Psoas muscle (tissue), 8 donors: ENCODE measurements around the gene THOC6. TPM values are rescaled to one million over a fixed set of nuclear protein-coding genes. Genes with fewer than 3 reads are reported as not detected.

Experiments
- ATAC-seq, 4 donors: fragments of 200-7000 bp; cut with Tn5 transposase; one replicate each; pipeline ENCODE4 v1.9.1; 2020; ENCODE audit warnings: moderate library complexity in 3 of 4, mild to moderate bottlenecking in 2 of 4
- DNase-seq, 2 donors: peaks; one replicate each; pipeline ENCODE4 v3.0.0-alpha.2; 2020
- H3K27ac ChIP-seq: fragments of 200-600 bp; one replicate; pipeline ENCODE4 v1.8.0; 2022
- H3K27me3 ChIP-seq, 3 donors: fragments of 200-600 bp in 1 of 3; one replicate each; pipeline versions ENCODE4 v1.6.1 to v1.8.0; 2013 to 2022; ENCODE audit warnings: low read length in 2 of 3, mild to moderate bottlenecking in 2 of 3, moderate library complexity in 1 of 3; ENCODE audit not compliant: insufficient read depth in 3 of 3
- H3K36me3 ChIP-seq, 2 donors: fragments of 200-600 bp in 1 of 2; one replicate each; pipeline versions ENCODE4 v1.6.1 to v1.8.0; 2013 to 2022; ENCODE audit warnings: low read depth in 1 of 2, mild to moderate bottlenecking in 1 of 2, moderate library complexity in 1 of 2; ENCODE audit not compliant: insufficient read depth in 1 of 2
- H3K4me1 ChIP-seq: fragments of 200-600 bp; one replicate; pipeline ENCODE4 v1.8.0; 2022
- H3K4me3 ChIP-seq: fragments of 200-600 bp; one replicate; pipeline ENCODE4 v1.8.0; 2022; ENCODE audit warnings: mild to moderate bottlenecking
- H3K9me3 ChIP-seq: fragments of 200-600 bp; one replicate; pipeline ENCODE4 v1.8.0; 2022
- WGBS, 3 donors: extraction: QIAGEN DNeasy Blood & Tissue Kit; methylation state at CpG; one replicate each; pipeline versions ENCODE4 v1.1.6 to v1.1.7; 2013; 5-methylcytosine and 5-hydroxymethylcytosine counted together
- intact Hi-C, 2 donors: fragments of 100-400 bp; cut with DNase I; formaldehyde crosslinking; loops; one replicate each; pipeline versions ENCODE4 v1.11.0 to v1.14.2; 2022
- polyA plus RNA-seq, 3 donors: library from polyadenylated mRNA; stranded (reverse); fragments of 200-250 nt; gene quantifications; one replicate each; pipeline ENCODE4 v1.2.3, GENCODE V29; 2013
- total RNA-seq, 4 donors: library from RNA; stranded (reverse); fragmentation: NEBNext Ultra II Directional in 2 of 4; extraction: Animal tissue kit (Norgen Biotek cat#: 25700) in 2 of 4; gene quantifications; one replicate each; pipeline versions ENCODE4 v1.2.1 to v1.2.4, GENCODE V29; 2021 to 2023
- TF ChIP-seq, protein P1 (sequence below): fragments of 200-600 bp; IDR thresholded peaks from one replicate; pipeline ENCODE4 v1.8.0; 2022; ENCODE audit warnings: antibody characterized with exemption
- donor health status: healthy with polysubstance abuse.
- donor health status: DM: no; HTN: no; CAD: no; lungs with moderate emphysema.
- donor health status: Bipolar disorder and iron deficiency.
- donor health status: healthy.
- donor health status: DM: yes; HTN: yes; CAD: no.
- donor health status: DM: no; HTN: no; CAD: no.
- donor health status: DM: no; HTN: no; CAD: no.
- donor health status: DM: yes; HTN: yes; CAD: no.

THOC6 gene
- total and polyA plus RNA-seq, 7 donors = 17.0 to 72.2 (median 26.9) TPM

DNA sequence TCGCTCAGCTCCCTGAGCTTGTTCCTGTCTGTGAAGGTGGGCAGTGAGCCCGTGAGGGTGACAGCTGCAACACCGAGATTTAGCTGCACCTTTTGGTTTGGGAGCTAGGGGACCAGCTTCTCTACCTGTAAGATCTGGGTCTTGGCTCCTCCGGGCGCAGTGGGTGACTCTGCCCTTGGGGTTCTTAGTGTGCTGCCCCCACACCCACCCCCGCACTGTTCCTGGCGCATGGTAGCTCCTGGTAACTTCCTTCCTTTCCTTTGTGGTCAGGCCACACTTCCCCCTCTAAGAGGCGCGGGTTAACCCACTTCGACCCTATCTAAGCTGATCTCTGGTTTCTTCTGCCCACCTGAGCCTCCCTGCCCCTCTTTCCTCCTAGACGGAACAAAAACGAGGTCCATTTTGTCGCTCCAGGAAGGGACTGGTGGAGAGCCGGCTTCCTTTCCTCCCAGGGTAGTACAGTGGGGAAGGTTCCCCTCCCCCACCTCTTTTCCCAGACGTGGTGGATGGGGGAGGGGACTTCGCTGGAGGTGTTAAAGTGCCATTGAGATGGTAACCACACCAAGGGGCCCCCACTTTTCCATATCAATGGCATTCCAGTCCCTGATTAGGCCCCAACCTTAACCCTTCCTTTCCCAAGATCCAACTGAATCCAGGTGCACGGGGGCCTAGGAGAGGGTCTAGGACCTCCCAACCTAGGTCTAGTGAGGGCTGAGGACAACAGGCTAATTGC is 15.7 kb upstream of the THOC6 start:
- no peaks in the 10 kb centered on the region for H3K9me3 ChIP-seq
- H3K4me3 ChIP-seq = no peak overlapping the region
- H3K27ac ChIP-seq = no peak overlapping the region
- 39 to 44% (median 41%) methylated on average over 17 of the region's 17 CpGs for WGBS, 3 donors
- TF ChIP-seq, protein P1, sequence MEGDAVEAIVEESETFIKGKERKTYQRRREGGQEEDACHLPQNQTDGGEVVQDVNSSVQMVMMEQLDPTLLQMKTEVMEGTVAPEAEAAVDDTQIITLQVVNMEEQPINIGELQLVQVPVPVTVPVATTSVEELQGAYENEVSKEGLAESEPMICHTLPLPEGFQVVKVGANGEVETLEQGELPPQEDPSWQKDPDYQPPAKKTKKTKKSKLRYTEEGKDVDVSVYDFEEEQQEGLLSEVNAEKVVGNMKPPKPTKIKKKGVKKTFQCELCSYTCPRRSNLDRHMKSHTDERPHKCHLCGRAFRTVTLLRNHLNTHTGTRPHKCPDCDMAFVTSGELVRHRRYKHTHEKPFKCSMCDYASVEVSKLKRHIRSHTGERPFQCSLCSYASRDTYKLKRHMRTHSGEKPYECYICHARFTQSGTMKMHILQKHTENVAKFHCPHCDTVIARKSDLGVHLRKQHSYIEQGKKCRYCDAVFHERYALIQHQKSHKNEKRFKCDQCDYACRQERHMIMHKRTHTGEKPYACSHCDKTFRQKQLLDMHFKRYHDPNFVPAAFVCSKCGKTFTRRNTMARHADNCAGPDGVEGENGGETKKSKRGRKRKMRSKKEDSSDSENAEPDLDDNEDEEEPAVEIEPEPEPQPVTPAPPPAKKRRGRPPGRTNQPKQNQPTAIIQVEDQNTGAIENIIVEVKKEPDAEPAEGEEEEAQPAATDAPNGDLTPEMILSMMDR = no peak
- DNase-seq (no peak), ATAC-seq (no peak)
- peaks cover 3% of the 10 kb centered on the region for H3K4me1 ChIP-seq
- peaks cover 0 to 16% of the 10 kb centered on the region in 2 donors for H3K36me3 ChIP-seq
- intact Hi-C loops = no loop called here
- H3K27me3 ChIP-seq = peaks cover 0 to 23% (median 11%) of the 10 kb centered on the region in 3 donors

DNA sequence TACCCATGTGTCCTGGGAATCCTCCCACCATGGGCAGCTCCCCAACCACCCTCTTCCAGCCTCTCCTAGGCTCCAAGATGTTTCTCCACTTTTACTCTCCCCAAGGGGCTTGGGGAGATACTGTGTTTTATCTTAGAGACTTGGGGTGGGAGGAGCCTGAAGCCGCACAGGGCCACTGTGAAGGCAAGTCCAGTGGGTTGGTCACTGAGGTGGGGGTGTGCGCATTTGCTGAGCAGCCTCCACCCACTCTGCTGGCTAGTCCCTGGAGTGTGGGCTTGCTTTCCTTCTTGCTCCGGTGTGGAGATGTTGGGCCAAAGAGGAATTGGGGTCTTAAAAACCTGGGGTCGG is 15.2 kb upstream of the THOC6 start:
- intact Hi-C loops = no loop called here
- ATAC-seq = no peak
- Histone ChIP-seq H3K27me3 (peaks cover 0 to 28% (median 13%) of the 10 kb centered on the region in 3 donors), H3K36me3 (peaks cover 0 to 16% of the 10 kb centered on the region in 2 donors), H3K4me1 (peaks cover 3% of the 10 kb centered on the region), H3K27ac (no peak overlapping the region), H3K9me3 (no peaks in the 10 kb centered on the region), H3K4me3 (no peak overlapping the region)
- TF ChIP-seq, protein P1 = no peak
- 48 to 66% (median 58%) methylated on average over 4 of the region's 4 CpGs for WGBS, 3 donors
- DNase-seq = no peak

DNA sequence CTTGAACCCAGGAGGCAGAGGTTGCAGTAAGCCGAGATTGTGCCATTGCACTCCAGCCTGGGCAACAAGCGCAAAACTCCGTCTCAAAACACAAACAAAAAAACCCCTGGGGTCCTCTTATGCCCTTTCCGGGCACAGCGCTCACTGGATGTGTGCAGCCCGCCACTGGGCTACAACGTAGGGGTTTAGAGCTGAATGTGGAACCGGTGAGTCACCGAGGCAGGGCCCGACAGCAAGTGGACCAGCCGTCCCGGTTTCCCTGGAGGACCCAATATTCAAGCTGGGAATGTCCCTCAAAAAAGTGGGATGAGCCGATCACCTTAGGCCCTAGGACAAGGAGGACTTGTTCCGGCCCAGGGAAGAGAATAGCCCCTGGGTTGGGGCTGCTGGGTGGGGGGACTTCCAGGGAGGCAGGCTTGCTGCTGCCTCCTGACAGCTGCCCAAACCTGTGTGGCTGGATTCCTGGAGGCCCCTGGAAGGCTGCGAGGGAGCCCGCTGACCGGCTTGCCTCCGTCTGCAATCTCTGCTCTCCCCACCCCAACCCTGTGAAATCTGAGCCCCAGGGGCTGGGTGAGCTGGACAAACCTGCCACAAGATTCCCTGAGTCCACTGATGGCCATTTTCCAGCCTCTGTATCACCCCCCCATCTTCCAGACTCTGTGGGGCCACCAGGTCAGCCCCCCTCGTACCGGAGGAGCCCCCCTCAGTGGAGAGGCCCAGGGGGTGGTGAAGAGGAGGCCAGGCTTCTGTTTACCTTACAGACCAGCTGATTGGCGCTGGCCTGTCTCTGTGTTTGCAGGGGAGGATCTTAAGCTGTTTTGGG is 14.1 kb upstream of the THOC6 start:
- ATAC-seq = no peak
- Histone ChIP-seq H3K4me3 (no peak overlapping the region), H3K27ac (no peak overlapping the region), H3K4me1 (peaks cover 3% of the 10 kb centered on the region), H3K36me3 (peaks cover 0 to 16% of the 10 kb centered on the region in 2 donors), H3K9me3 (no peaks in the 10 kb centered on the region), H3K27me3 (peaks cover 0 to 35% (median 17%) of the 10 kb centered on the region in 3 donors)
- DNase-seq = no peak
- WGBS, 3 donors = 40 to 49% (median 42%) methylated on average over 20 to 21 of the region's 21 CpGs
- TF ChIP-seq, protein P1 = no peak
- intact Hi-C loops = no loop called here

- H3K4me3 ChIP-seq = no peak overlapping the region
- intact Hi-C loops = no loop called here
- H3K27me3 ChIP-seq = peaks cover 0 to 35% (median 19%) of the 10 kb centered on the region in 3 donors
- peaks cover 0 to 16% of the 10 kb centered on the region in 2 donors for H3K36me3 ChIP-seq
- no peak overlapping the region for H3K27ac ChIP-seq
- 83 to 88% (median 86%) methylated on average over 8 of the region's 8 CpGs for WGBS, 3 donors
- no peaks in the 10 kb centered on the region for H3K9me3 ChIP-seq
- no peak for ATAC-seq
- H3K4me1 ChIP-seq = no peaks in the 10 kb centered on the region
- TF ChIP-seq, protein P1 = no peak
- no peak for DNase-seq
Measured at GRCh38 chr16:3010510-3010909, 13.3 kb upstream of the THOC6 start.
